PC-9 (cell line): ENCODE results near the gene SELENOT. TPM values are rescaled to one million over a fixed set of nuclear protein-coding genes. Genes with fewer than 3 reads are reported as not detected.

Experiments used
- BruUV-seq: library from RNA; stranded (reverse); fragments of 400-500 nt; replicated peaks from 2 replicates; lab custom pipeline; 2021; lab: Mats Ljungman, UMichigan
- CTCF ChIA-PET: fragments of 300-600 bp; sonication (Branson Sonifier 250); formaldehyde crosslinking; loops from one replicate; lab custom pipeline; 2022; ENCODE audit warnings: antibody characterized with exemption; lab: Charles Lee
- POLR2A ChIA-PET: fragments of 300-600 bp; sonication (Branson Sonifier 250); formaldehyde crosslinking; loops from one replicate; lab custom pipeline; 2022; ENCODE audit warnings: antibody characterized with exemption; ENCODE audit not compliant: unreplicated experiment; lab: Charles Lee
- DNase-seq, 2 experiments: peaks; one replicate each; pipeline versions ENCODE4 v3.0.0 to v3.0.0-alpha.2; 2015 to 2022; ENCODE audit warnings: mixed read lengths in 1 of 2
- H2AFZ ChIP-seq: fragments of 200-600 bp; sonication (generic); 2 replicates; pipeline ENCODE4 v1.8.1; 2017; ENCODE audit warnings: antibody characterized with exemption
- H3F3A ChIP-seq: fragments of 200-600 bp; sonication (generic); 2 replicates; pipeline ENCODE4 v1.8.1; 2017; ENCODE audit warnings: antibody characterized with exemption, mild to moderate bottlenecking, low read depth; ENCODE audit not compliant: insufficient read depth
- H3K27ac ChIP-seq: fragments of 200-600 bp; sonication (generic); 2 replicates; pipeline ENCODE4 v1.6.1; 2016; ENCODE audit warnings: mixed run types
- H3K27me3 ChIP-seq: fragments of 200-600 bp; sonication (generic); 2 replicates; pipeline ENCODE4 v1.6.1; 2016; ENCODE audit warnings: low read depth, mixed run types; ENCODE audit not compliant: insufficient read depth
- H3K36me3 ChIP-seq: fragments of 200-600 bp; sonication (generic); 2 replicates; pipeline ENCODE4 v1.6.1; 2016; ENCODE audit warnings: low read depth, mixed run types
- H3K4me1 ChIP-seq: fragments of 200-600 bp; sonication (generic); replicated peaks from 2 replicates; pipeline ENCODE4 v1.6.1; 2016; ENCODE audit warnings: mixed run types; ENCODE audit not compliant: insufficient read depth
- H3K4me2 ChIP-seq: fragments of 200-600 bp; sonication (generic); 2 replicates; pipeline ENCODE4 v1.6.1; 2017; ENCODE audit warnings: mixed run types
- H3K4me3 ChIP-seq: fragments of 200-600 bp; sonication (generic); 2 replicates; pipeline ENCODE4 v1.6.1; 2016; ENCODE audit warnings: mixed run types
- H3K79me2 ChIP-seq: fragments of 200-600 bp; sonication (generic); 2 replicates; pipeline ENCODE4 v1.6.1; 2017; ENCODE audit warnings: low read depth, mixed run types
- H3K9me2 ChIP-seq: fragments of 200-600 bp; sonication (generic); 2 replicates; pipeline ENCODE4 v1.8.1; 2017; ENCODE audit warnings: mild to moderate bottlenecking; ENCODE audit not compliant: insufficient read depth
- H3K9me3 ChIP-seq: fragments of 200-600 bp; sonication (generic); 2 replicates; pipeline ENCODE4 v1.8.1; 2016; ENCODE audit warnings: low read depth; ENCODE audit not compliant: insufficient read depth
- H4K20me1 ChIP-seq: fragments of 200-600 bp; sonication (generic); 2 replicates; pipeline ENCODE4 v1.8.1; 2017; ENCODE audit not compliant: insufficient read depth
- CTCF ChIP-seq: fragments of 200-600 bp; sonication (generic); conservative IDR thresholded peaks from 2 replicates; pipeline ENCODE4 v1.6.1; 2017; ENCODE audit warnings: mixed run types, antibody characterized with exemption, mild to moderate bottlenecking, moderate library complexity
- EZH2 ChIP-seq: fragments of 200-600 bp; sonication (generic); IDR thresholded peaks from 2 replicates; pipeline ENCODE4 v1.8.0; 2017; ENCODE audit warnings: antibody characterized with exemption, low read depth
- intact Hi-C: fragments of 100-400 bp; cut with micrococcal nuclease; formaldehyde crosslinking; loops from one replicate; pipeline ENCODE4 v1.10.0; 2022; ENCODE audit not compliant: unreplicated experiment
- total RNA-seq: library from RNA; stranded (reverse); gene quantifications from 2 replicates; pipeline ENCODE4 v1.2.3, GENCODE V29; 2021

SELENOT gene
- total RNA-seq, 1 experiment from 2014 or later: 84.1 TPM

GRCh38 chr3:150666167-150666566 lies 63.0 kb downstream of the SELENOT start:
- H3K9me2 ChIP-seq: no peaks in the 10 kb centered on the region
- BruUV-seq: no TSS peak
- no peaks in the 10 kb centered on the region for H3K27me3 ChIP-seq
- H3K4me3 ChIP-seq: no peak overlapping the region
- ChIA-PET CTCF (no interaction called here), POLR2A (no interaction called here)
- no peak overlapping the region for H2AFZ ChIP-seq
- no peak for TF ChIP-seq CTCF
- no peak for TF ChIP-seq EZH2
- H3F3A ChIP-seq: no peaks in the 10 kb centered on the region
- H3K79me2 ChIP-seq: no peaks in the 10 kb centered on the region
- intact Hi-C loops: no loop called here
- no peak overlapping the region for H3K4me2 ChIP-seq
- H3K9me3 ChIP-seq: no peaks in the 10 kb centered on the region
- no peaks in the 10 kb centered on the region for H3K4me1 ChIP-seq
- no peak overlapping the region for H3K27ac ChIP-seq
- H4K20me1 ChIP-seq: no peaks in the 10 kb centered on the region
- no peaks in the 10 kb centered on the region for H3K36me3 ChIP-seq
- no peak for DNase-seq

- H4K20me1 ChIP-seq: no peaks in the 10 kb centered on the region
- ChIA-PET POLR2A (no interaction called here), CTCF (interaction anchor here (0.6 kb wide), 1 partner anchor 454 kb away, joined by 3 read pairs; no protein-coding TSS in a partner anchor)
- H3K9me3 ChIP-seq: peaks cover 16% of the 10 kb centered on the region
- no peak overlapping the region for H3K27ac ChIP-seq
- no peaks in the 10 kb centered on the region for H3K4me1 ChIP-seq
- DNase-seq: no peak
- H3K4me2 ChIP-seq: no peak overlapping the region
- intact Hi-C loops: no loop called here
- no peak for TF ChIP-seq EZH2
- TF ChIP-seq CTCF: no peak
- no peaks in the 10 kb centered on the region for H3K27me3 ChIP-seq
- no peaks in the 10 kb centered on the region for H3F3A ChIP-seq
- no peaks in the 10 kb centered on the region for H3K9me2 ChIP-seq
- no TSS peak for BruUV-seq
- no peaks in the 10 kb centered on the region for H3K79me2 ChIP-seq
- H3K36me3 ChIP-seq: no peaks in the 10 kb centered on the region
- H2AFZ ChIP-seq: no peak overlapping the region
- H3K4me3 ChIP-seq: no peak overlapping the region
Measured at GRCh38 chr3:150673966-150674365, 70.8 kb downstream of the SELENOT start.

GRCh38 chr3:150675587-150675986 lies 72.5 kb downstream of the SELENOT start:
- H3K27ac ChIP-seq: no peak overlapping the region
- H3K4me2 ChIP-seq: no peak overlapping the region
- ChIA-PET POLR2A (no interaction called here), CTCF (no interaction called here)
- no peaks in the 10 kb centered on the region for H3K4me1 ChIP-seq
- H3K27me3 ChIP-seq: no peaks in the 10 kb centered on the region
- intact Hi-C loops: no loop called here
- H2AFZ ChIP-seq: no peak overlapping the region
- no peaks in the 10 kb centered on the region for H3K79me2 ChIP-seq
- TF ChIP-seq EZH2 (no peak), CTCF (no peak)
- no peaks in the 10 kb centered on the region for H3K36me3 ChIP-seq
- no peaks in the 10 kb centered on the region for H3F3A ChIP-seq
- no peak overlapping the region; the same call in 1 of the 2 replicates for H3K4me3 ChIP-seq
- DNase-seq: no peak
- peaks cover 16% of the 10 kb centered on the region for H3K9me3 ChIP-seq
- no peaks in the 10 kb centered on the region for H4K20me1 ChIP-seq
- BruUV-seq: no TSS peak
- no peaks in the 10 kb centered on the region for H3K9me2 ChIP-seq

Other genes starting within 250 kb of the SELENOT start
- gene TSC22D2, start 195.0 kb upstream of the SELENOT start, total RNA-seq: 20.5 and 32.0 TPM in 2 replicates
- gene SERP1, start 56.8 kb upstream of the SELENOT start, total RNA-seq: 106 and 113 TPM in 2 replicates
- gene EIF2A, start 56.5 kb upstream of the SELENOT start, total RNA-seq: 96.4 and 102 TPM in 2 replicates
- gene ERICH6, start 100.6 kb downstream of the SELENOT start, total RNA-seq: not detected in 2 replicates
- 19.4 and 20.3 TPM in 2 replicates for gene SIAH2, start 159.8 kb downstream of the SELENOT start, total RNA-seq